ENCODE data around the gene ARHGAP42.

ARHGAP42 gene

DNA sequence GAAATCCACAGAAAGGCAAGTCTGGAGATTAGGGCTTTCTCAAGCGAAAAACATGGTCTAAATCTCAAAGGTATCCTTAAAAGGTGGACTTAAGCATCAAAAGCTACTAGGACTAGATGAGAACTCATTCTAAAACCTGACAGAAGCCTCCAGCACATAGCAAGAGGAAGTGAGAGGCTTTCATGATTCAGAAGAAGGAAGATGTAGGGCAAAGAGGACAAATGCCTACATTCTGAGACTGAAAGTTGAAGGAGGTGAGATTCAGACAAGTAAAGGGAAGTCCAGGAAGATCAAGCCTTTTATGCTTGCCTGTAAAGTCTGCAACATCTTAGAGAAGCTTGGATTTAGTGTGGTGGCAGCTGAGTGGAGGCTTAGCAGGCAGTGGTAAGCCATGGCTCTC lies 343.6 kb downstream of the ARHGAP42 start:
- Histone ChIP-seq H3K9me3 (no peaks in the 10 kb centered on the region), H3K27me3 (no peaks in the 10 kb centered on the region), H3K27ac (no peak overlapping the region), H3K4me1 (peaks cover 0 to 24% (median 6%) of the 10 kb centered on the region in 4 donors), H3K36me3 (peaks cover 0 to 2% (median 0%) of the 10 kb centered on the region in 3 donors), H3K4me3 (no peak overlapping the region)
- intact Hi-C loops (cut with DNase I; ENCODE audit: low total_unique reads) = no loop called here
- TF ChIP-seq, protein P1, sequence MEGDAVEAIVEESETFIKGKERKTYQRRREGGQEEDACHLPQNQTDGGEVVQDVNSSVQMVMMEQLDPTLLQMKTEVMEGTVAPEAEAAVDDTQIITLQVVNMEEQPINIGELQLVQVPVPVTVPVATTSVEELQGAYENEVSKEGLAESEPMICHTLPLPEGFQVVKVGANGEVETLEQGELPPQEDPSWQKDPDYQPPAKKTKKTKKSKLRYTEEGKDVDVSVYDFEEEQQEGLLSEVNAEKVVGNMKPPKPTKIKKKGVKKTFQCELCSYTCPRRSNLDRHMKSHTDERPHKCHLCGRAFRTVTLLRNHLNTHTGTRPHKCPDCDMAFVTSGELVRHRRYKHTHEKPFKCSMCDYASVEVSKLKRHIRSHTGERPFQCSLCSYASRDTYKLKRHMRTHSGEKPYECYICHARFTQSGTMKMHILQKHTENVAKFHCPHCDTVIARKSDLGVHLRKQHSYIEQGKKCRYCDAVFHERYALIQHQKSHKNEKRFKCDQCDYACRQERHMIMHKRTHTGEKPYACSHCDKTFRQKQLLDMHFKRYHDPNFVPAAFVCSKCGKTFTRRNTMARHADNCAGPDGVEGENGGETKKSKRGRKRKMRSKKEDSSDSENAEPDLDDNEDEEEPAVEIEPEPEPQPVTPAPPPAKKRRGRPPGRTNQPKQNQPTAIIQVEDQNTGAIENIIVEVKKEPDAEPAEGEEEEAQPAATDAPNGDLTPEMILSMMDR (IDR thresholded peaks at IDR 0.05) = no peak
- DNase-seq = no peak

DNA sequence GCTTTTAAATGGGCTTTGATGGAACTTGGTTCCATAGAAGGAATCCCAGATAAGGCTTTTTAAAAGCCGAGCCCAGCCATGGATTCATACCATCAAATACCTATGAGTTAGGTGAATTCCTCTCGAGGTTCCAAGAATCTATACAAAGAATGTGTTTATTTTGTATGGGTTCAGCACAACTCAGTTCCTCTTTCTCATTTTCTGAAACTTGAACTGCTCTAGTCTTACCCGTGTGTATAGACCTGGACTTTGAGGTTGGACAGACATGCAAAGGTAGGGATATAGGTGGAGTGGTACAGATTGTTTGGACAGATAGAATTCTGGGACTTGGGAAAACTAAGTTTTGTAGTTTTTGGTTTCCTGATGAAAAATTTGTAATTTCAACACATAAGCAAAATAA lies 344.6 kb downstream of the ARHGAP42 start:
- intact Hi-C loops (cut with DNase I; ENCODE audit: low total_unique reads) = no loop called here
- H3K27ac ChIP-seq = no peak overlapping the region
- H3K36me3 ChIP-seq = peaks cover 0 to 2% (median 0%) of the 10 kb centered on the region in 3 donors
- peaks cover 0 to 30% (median 6%) of the 10 kb centered on the region in 4 donors for H3K4me1 ChIP-seq
- no peak for DNase-seq
- no peaks in the 10 kb centered on the region for H3K9me3 ChIP-seq
- H3K27me3 ChIP-seq = no peaks in the 10 kb centered on the region
- TF ChIP-seq, protein P1 (IDR thresholded peaks at IDR 0.05) = no peak
- no peak overlapping the region for H3K4me3 ChIP-seq

DNA sequence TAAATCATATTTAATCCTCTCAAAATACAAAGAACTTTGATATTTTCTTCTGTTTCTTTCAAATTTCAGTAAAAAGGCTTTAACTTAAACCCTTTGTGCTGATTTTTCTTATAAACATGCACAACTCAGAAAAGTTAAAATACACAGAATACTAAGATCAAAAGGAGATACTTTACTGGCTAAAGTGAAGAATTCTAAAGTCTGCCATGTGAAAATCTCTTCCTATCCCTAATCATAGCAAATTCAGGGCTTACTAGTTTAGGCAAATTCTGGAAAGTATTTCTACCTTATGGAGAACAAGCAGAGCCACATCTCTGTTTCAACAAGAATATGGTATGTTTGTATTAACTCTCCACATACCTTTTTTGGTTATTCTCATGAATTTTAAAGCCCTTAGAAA lies 345.9 kb downstream of the ARHGAP42 start:
- TF ChIP-seq, protein P1 (IDR thresholded peaks at IDR 0.05) = no peak
- Histone ChIP-seq H3K36me3 (peaks cover 0 to 2% (median 0%) of the 10 kb centered on the region in 3 donors), H3K4me3 (no peak overlapping the region), H3K9me3 (no peaks in the 10 kb centered on the region), H3K4me1 (peaks cover 0 to 30% (median 6%) of the 10 kb centered on the region in 4 donors), H3K27me3 (no peaks in the 10 kb centered on the region), H3K27ac (peak overlapping the region in 1 of 2 donors; percentile 63)
- DNase-seq = no peak
- intact Hi-C loops (cut with DNase I; ENCODE audit: low total_unique reads) = no loop called here

DNA sequence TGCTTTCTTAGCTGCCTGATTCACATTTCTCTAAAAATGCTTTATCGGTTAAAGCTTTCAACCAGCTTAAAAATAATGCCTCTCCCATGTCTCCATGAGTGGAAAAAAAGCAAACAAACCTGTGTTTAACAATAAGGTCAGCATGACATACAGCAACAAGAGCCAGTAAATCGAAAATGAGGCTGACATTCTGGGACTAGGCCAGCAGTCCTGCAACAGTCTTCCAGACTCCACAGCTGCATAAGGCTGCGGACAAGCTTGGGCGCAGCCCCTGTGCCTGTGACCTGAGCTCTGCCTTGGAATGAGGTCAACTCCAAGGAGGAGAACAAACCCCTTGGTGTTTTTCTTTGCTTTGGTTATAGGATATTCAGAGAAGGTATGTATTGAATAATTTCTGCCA lies 347.0 kb downstream of the ARHGAP42 start:
- H3K27ac ChIP-seq = peak overlapping the region; percentile 39 to 63
- no peaks in the 10 kb centered on the region for H3K27me3 ChIP-seq
- peaks cover 0 to 30% (median 6%) of the 10 kb centered on the region in 4 donors for H3K4me1 ChIP-seq
- peak; percentile 47 to 66 for DNase-seq
- H3K36me3 ChIP-seq = peaks cover 0 to 2% (median 0%) of the 10 kb centered on the region in 3 donors
- H3K9me3 ChIP-seq = no peaks in the 10 kb centered on the region
- intact Hi-C loops (cut with DNase I; ENCODE audit: low total_unique reads) = no loop called here
- no peak overlapping the region for H3K4me3 ChIP-seq
- TF ChIP-seq, protein P1 (IDR thresholded peaks at IDR 0.05) = no peak

DNA sequence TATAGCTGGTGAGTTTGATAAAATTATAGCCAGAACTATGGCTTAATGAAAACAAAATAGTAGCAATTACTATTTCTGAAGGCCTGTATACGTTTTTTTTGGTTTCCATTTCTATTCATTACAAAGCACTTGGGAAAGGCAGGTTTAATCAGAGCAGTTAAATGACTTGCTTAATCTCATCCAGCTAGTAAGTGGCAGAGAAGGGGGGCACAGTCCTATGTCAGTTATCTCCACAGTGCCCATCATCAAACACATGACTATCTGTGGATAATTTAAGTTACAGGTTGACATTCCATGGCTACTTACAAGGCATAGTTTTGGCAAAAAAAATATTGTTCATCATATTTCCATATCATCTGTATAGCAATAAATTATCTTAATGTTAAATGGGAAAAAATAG lies 348.8 kb downstream of the ARHGAP42 start:
- intact Hi-C loops (cut with DNase I; ENCODE audit: low total_unique reads) = no loop called here
- Histone ChIP-seq H3K9me3 (no peaks in the 10 kb centered on the region), H3K27ac (peak overlapping the region in 1 of 2 donors; percentile 9), H3K4me3 (no peak overlapping the region), H3K27me3 (no peaks in the 10 kb centered on the region), H3K4me1 (peaks cover 0 to 30% (median 6%) of the 10 kb centered on the region in 4 donors), H3K36me3 (peaks cover 0 to 9% (median 0%) of the 10 kb centered on the region in 3 donors)
- no peak for DNase-seq
- TF ChIP-seq, protein P1 (IDR thresholded peaks at IDR 0.05) = no peak
